ENCODE results near the gene CES4A. TPM values are rescaled to one million over a fixed set of nuclear protein-coding genes. Genes with fewer than 3 reads are reported as not detected.
A peak's percentile ranks its signal among the peaks of the same experiment; 100 is the strongest.

Gene CES4A
- total and polyA plus RNA-seq, 9 of the 15 experiments (the other 6 are each of a cell fraction or from before 2014, with no cell fraction given): 0.09 to 0.13 (median 0.11) TPM; not detected in 6

DNA sequence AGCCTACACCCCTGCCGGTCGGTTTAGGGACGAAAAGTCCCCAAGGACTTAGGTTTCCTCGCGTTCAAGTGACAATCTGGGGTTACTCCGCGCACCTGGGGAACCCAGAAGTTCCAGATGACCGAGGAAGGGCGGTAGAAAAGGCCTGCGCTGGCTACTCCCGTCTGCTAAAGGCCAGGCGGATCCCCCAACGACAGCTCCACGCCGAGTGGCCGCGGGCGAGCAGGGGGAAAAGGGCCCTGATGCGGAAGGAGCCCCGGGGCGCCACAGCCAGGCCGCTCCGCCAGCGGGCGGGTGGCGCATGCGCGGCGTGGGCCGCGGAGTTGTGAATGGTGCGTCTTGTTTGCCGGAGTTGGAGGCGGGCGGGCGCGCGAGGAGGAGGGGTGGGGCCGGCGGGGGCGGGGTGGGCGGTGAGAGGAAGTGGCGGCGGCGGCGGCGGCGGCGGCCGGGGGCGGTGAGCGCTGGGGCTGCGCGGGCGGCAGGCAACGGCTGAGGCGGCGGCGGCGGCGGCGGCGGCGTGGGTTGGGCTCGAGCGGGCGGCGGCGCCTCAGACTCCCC is 40.4 kb downstream of the CES4A start, which contains the start of gene CBFB (continued):
- TF ChIP-seq, protein P1, sequence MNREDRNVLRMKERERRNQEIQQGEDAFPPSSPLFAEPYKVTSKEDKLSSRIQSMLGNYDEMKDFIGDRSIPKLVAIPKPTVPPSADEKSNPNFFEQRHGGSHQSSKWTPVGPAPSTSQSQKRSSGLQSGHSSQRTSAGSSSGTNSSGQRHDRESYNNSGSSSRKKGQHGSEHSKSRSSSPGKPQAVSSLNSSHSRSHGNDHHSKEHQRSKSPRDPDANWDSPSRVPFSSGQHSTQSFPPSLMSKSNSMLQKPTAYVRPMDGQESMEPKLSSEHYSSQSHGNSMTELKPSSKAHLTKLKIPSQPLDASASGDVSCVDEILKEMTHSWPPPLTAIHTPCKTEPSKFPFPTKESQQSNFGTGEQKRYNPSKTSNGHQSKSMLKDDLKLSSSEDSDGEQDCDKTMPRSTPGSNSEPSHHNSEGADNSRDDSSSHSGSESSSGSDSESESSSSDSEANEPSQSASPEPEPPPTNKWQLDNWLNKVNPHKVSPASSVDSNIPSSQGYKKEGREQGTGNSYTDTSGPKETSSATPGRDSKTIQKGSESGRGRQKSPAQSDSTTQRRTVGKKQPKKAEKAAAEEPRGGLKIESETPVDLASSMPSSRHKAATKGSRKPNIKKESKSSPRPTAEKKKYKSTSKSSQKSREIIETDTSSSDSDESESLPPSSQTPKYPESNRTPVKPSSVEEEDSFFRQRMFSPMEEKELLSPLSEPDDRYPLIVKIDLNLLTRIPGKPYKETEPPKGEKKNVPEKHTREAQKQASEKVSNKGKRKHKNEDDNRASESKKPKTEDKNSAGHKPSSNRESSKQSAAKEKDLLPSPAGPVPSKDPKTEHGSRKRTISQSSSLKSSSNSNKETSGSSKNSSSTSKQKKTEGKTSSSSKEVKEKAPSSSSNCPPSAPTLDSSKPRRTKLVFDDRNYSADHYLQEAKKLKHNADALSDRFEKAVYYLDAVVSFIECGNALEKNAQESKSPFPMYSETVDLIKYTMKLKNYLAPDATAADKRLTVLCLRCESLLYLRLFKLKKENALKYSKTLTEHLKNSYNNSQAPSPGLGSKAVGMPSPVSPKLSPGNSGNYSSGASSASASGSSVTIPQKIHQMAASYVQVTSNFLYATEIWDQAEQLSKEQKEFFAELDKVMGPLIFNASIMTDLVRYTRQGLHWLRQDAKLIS (CRISPR knock-in tag; IDR thresholded peaks at IDR 0.05): peak; percentile 56
- no peak for TF ChIP-seq SETDB1 (IDR thresholded peaks at IDR 0.05; ENCODE audit: low read length)
- TF ChIP-seq, protein P2, sequence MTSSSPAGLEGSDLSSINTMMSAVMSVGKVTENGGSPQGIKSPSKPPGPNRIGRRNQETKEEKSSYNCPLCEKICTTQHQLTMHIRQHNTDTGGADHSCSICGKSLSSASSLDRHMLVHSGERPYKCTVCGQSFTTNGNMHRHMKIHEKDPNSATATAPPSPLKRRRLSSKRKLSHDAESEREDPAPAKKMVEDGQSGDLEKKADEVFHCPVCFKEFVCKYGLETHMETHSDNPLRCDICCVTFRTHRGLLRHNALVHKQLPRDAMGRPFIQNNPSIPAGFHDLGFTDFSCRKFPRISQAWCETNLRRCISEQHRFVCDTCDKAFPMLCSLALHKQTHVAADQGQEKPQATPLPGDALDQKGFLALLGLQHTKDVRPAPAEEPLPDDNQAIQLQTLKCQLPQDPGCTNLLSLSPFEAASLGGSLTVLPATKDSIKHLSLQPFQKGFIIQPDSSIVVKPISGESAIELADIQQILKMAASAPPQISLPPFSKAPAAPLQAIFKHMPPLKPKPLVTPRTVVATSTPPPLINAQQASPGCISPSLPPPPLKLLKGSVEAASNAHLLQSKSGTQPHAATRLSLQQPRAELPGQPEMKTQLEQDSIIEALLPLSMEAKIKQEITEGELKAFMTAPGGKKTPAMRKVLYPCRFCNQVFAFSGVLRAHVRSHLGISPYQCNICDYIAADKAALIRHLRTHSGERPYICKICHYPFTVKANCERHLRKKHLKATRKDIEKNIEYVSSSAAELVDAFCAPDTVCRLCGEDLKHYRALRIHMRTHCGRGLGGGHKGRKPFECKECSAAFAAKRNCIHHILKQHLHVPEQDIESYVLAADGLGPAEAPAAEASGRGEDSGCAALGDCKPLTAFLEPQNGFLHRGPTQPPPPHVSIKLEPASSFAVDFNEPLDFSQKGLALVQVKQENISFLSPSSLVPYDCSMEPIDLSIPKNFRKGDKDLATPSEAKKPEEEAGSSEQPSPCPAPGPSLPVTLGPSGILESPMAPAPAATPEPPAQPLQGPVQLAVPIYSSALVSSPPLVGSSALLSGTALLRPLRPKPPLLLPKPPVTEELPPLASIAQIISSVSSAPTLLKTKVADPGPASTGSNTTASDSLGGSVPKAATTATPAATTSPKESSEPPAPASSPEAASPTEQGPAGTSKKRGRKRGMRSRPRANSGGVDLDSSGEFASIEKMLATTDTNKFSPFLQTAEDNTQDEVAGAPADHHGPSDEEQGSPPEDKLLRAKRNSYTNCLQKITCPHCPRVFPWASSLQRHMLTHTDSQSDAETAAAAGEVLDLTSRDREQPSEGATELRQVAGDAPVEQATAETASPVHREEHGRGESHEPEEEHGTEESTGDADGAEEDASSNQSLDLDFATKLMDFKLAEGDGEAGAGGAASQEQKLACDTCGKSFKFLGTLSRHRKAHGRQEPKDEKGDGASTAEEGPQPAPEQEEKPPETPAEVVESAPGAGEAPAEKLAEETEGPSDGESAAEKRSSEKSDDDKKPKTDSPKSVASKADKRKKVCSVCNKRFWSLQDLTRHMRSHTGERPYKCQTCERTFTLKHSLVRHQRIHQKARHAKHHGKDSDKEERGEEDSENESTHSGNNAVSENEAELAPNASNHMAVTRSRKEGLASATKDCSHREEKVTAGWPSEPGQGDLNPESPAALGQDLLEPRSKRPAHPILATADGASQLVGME (CRISPR knock-in tag; IDR thresholded peaks at IDR 0.05): peak; percentile 93
- TF ChIP-seq JUNB (CRISPR knock-in tag; conservative IDR thresholded peaks at IDR 0.05): 0 out of 2 replicates have a peak, but pooled peaks have one; percentile 34
- TF ChIP-seq ESRRB (CRISPR knock-in tag; IDR thresholded peaks at IDR 0.05; ENCODE audit: borderline replicate concordance): no peak
- TF ChIP-seq ELF2 (CRISPR knock-in tag; IDR thresholded peaks at IDR 0.05): peak; percentile 64; the same call in 1 of the 2 replicates
- TF ChIP-seq CHD2 (IDR thresholded peaks at IDR 0.05; ENCODE audit: low read depth, low read length): no peak
- TF ChIP-seq ZNF174 (CRISPR knock-in tag; IDR thresholded peaks at IDR 0.05): 0 out of 2 replicates have a peak, but pooled peaks have one; percentile 11
- TF ChIP-seq PTRF (tag; IDR thresholded peaks at IDR 0.05): no peak
- TF ChIP-seq ZNF76 (CRISPR knock-in tag; IDR thresholded peaks at IDR 0.05; ENCODE audit: borderline replicate concordance): no peak
- TF ChIP-seq NCOA2 (IDR thresholded peaks at IDR 0.05; ENCODE audit: partially characterized antibody in 2 of 2): no peak
- TF ChIP-seq FOS (IDR thresholded peaks at IDR 0.05; ENCODE audit: extremely low read depth, insufficient read length): no peak
- TF ChIP-seq TAF1 (IDR thresholded peaks at IDR 0.05; ENCODE audit: control insufficient read depth, extremely low read depth, insufficient read depth, low read length, severe bottlenecking): peak; percentile 87
- TF ChIP-seq CHD1 (IDR thresholded peaks at IDR 0.05; ENCODE audit: low read length): no peak
- TF ChIP-seq, protein P3, sequence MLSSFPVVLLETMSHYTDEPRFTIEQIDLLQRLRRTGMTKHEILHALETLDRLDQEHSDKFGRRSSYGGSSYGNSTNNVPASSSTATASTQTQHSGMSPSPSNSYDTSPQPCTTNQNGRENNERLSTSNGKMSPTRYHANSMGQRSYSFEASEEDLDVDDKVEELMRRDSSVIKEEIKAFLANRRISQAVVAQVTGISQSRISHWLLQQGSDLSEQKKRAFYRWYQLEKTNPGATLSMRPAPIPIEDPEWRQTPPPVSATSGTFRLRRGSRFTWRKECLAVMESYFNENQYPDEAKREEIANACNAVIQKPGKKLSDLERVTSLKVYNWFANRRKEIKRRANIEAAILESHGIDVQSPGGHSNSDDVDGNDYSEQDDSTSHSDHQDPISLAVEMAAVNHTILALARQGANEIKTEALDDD (IDR thresholded peaks at IDR 0.05): no peak
- TF ChIP-seq ZNF165 (CRISPR knock-in tag; IDR thresholded peaks at IDR 0.05; ENCODE audit: borderline replicate concordance): no peak

All from K562 (cell line).